Rectal smooth muscle tissue (tissue), 1 donor: Measurements from ENCODE around the gene SCYL1.

Experiments used
- H3K27ac ChIP-seq: one replicate; pipeline ENCODE4 v1.7.0; 2013; ENCODE audit warnings: low read depth, low read length, inconsistent platforms
- H3K27me3 ChIP-seq: one replicate; pipeline ENCODE4 v1.7.0; 2013; ENCODE audit warnings: low read length; ENCODE audit not compliant: control insufficient read depth, insufficient read depth
- H3K36me3 ChIP-seq: one replicate; pipeline ENCODE4 v1.7.0; 2013; ENCODE audit warnings: low read length; ENCODE audit not compliant: control insufficient read depth, insufficient read depth
- H3K4me1 ChIP-seq: one replicate; pipeline ENCODE4 v1.7.0; 2013; ENCODE audit warnings: low read length; ENCODE audit not compliant: control insufficient read depth, insufficient read depth
- H3K4me3 ChIP-seq: one replicate; pipeline ENCODE4 v1.7.0; 2013; ENCODE audit warnings: low read length
- H3K9ac ChIP-seq: one replicate; pipeline ENCODE4 v1.7.0; 2013; ENCODE audit warnings: low read length

The SCYL1 gene

DNA sequence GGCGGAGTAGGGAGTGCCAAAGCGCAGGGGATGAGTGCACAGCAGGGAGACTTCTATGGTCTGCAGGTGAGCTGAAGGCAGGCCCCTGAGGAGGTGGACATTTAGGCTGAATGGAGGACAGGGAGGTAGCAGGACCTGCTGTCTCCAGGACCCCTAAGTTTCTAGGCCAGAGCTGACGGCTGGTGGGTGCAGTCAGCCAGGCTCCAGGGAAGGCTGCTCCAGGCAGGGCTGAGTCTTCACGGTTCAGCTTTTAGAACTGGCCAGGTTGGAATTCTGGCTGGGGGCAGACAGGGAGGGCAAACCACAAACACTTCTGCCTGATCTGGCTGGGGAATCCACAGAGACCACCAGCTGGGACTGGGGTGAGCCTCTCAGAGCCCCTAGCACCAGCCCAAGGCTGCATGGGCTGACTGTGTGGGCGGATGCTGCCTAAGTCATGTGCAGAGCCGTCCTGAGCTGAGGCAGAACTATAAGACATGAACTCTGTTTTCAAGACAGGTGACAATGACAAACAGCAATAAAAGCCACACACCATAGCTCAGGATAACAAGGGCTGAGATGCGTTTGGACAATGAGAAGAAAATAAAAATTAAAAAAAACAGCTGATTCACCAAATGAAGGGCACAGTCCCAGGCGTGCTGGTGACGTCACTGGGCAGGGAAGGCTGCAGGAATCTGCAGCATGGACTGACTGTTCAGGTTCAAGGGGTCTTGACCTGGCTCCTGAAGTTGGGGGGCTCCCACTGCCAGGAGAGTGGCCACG is 36.4 kb upstream of the SCYL1 start:
- Histone ChIP-seq H3K4me1 (peaks cover 76% of the 10 kb centered on the region), H3K27me3 (no peaks in the 10 kb centered on the region), H3K36me3 (no peaks in the 10 kb centered on the region), H3K4me3 (peak overlapping the region; percentile 42), H3K9ac (no peak overlapping the region), H3K27ac (peak overlapping the region; percentile 97)

GRCh38 chr11:65489035-65489705 is 35.7 kb upstream of the SCYL1 start:
- Histone ChIP-seq H3K9ac (no peak overlapping the region), H3K27me3 (no peaks in the 10 kb centered on the region), H3K36me3 (no peaks in the 10 kb centered on the region), H3K4me1 (peaks cover 83% of the 10 kb centered on the region), H3K27ac (peak overlapping the region; percentile 97), H3K4me3 (no peak overlapping the region)

- peak overlapping the region; percentile 2 for H3K4me3 ChIP-seq
- H3K9ac ChIP-seq: no peak overlapping the region
- H3K4me1 ChIP-seq: peaks cover 88% of the 10 kb centered on the region
- no peaks in the 10 kb centered on the region for H3K36me3 ChIP-seq
- no peaks in the 10 kb centered on the region for H3K27me3 ChIP-seq
- peak overlapping the region; percentile 97 for H3K27ac ChIP-seq
These were observed 35.1 kb upstream of the SCYL1 start for GRCh38 chr11:65489706-65490320.

DNA sequence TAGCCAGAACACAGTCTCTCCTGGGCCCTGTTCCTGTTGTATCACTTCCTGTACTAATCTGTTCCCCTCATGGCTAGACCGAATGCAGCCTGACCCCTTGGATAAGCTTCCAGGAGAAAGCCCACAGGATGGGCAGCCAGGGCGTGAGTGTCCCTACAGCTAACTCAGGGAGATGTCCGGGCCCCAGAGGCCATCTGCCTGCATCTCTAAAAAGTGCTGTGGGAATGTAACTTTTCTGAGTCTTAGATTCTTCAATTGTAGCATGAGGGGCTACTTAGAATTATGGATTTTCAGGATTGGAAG is 33.8 kb upstream of the SCYL1 start:
- peak overlapping the region; percentile 97 for H3K27ac ChIP-seq
- no peak overlapping the region for H3K9ac ChIP-seq

GRCh38 chr11:65491614-65492386 is 33.1 kb upstream of the SCYL1 start:
- Histone ChIP-seq H3K4me1 (peaks cover 86% of the 10 kb centered on the region), H3K27ac (peak overlapping the region; percentile 97), H3K27me3 (no peaks in the 10 kb centered on the region), H3K36me3 (no peaks in the 10 kb centered on the region), H3K4me3 (peak overlapping the region; percentile 20), H3K9ac (peak overlapping the region; percentile 59)

More for the DNA sequence above, 33.8 kb upstream of the SCYL1 start:
- no peaks in the 10 kb centered on the region for H3K36me3 ChIP-seq
- no peak overlapping the region for H3K4me3 ChIP-seq
- no peaks in the 10 kb centered on the region for H3K27me3 ChIP-seq
- H3K4me1 ChIP-seq: peaks cover 85% of the 10 kb centered on the region

- peak overlapping the region; percentile 20 for H3K4me3 ChIP-seq
- no peaks in the 10 kb centered on the region for H3K36me3 ChIP-seq
- H3K27me3 ChIP-seq: no peaks in the 10 kb centered on the region
- H3K27ac ChIP-seq: peak overlapping the region; percentile 97
- H3K4me1 ChIP-seq: peaks cover 84% of the 10 kb centered on the region
- H3K9ac ChIP-seq: peak overlapping the region; percentile 12
These were observed 32.6 kb upstream of the SCYL1 start for GRCh38 chr11:65492387-65492636.

GRCh38 chr11:65492637-65493366 is 32.1 kb upstream of the SCYL1 start:
- Histone ChIP-seq H3K27me3 (no peaks in the 10 kb centered on the region), H3K9ac (peak overlapping the region; percentile 12), H3K36me3 (no peaks in the 10 kb centered on the region), H3K4me3 (peak overlapping the region; percentile 20), H3K4me1 (peaks cover 82% of the 10 kb centered on the region), H3K27ac (peak overlapping the region; percentile 97)

DNA sequence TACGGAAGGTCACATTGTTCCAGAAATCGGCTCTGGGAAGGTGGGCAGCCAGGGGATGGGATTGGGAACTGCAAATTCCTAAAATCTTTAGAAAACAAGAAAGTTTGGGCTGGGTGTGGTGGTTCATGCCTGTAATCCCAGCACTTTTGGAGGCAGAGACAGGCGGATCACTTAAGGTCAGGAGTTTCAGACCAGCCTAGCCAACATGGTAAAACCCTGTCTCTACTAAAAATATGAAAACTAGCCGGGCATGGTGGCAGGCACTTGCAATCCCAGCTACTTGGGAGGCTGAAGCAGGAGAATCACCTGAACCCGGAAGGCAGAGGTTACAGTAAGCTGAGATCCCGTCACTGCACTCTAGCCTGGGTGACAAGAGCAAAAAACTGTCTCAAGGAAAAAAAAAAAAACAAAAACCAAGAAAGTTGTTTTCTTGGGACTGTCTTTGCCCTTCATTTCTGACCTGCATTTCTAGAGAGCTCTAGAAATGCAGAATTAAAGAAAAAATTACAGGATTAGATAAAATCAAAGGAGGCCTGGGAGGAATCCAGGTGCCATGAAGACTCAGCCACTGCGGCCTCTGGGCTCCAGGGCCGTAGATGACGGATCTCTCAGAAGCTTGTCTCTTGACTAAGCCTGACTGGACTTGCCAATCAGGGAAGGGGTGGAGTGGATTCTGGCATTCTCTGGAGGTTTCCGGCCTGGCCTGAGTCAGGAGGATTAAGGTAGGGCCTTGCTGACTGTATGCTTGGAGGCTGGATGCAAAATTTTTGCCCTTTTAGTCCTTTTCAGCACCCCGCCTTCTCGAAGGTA is 31.3 kb upstream of the SCYL1 start:
- no peak overlapping the region for H3K9ac ChIP-seq
- peaks cover 74% of the 10 kb centered on the region for H3K4me1 ChIP-seq
- H3K27me3 ChIP-seq: no peaks in the 10 kb centered on the region
- H3K4me3 ChIP-seq: peak overlapping the region; percentile 4
- H3K27ac ChIP-seq: peak overlapping the region; percentile 97
- H3K36me3 ChIP-seq: no peaks in the 10 kb centered on the region

DNA sequence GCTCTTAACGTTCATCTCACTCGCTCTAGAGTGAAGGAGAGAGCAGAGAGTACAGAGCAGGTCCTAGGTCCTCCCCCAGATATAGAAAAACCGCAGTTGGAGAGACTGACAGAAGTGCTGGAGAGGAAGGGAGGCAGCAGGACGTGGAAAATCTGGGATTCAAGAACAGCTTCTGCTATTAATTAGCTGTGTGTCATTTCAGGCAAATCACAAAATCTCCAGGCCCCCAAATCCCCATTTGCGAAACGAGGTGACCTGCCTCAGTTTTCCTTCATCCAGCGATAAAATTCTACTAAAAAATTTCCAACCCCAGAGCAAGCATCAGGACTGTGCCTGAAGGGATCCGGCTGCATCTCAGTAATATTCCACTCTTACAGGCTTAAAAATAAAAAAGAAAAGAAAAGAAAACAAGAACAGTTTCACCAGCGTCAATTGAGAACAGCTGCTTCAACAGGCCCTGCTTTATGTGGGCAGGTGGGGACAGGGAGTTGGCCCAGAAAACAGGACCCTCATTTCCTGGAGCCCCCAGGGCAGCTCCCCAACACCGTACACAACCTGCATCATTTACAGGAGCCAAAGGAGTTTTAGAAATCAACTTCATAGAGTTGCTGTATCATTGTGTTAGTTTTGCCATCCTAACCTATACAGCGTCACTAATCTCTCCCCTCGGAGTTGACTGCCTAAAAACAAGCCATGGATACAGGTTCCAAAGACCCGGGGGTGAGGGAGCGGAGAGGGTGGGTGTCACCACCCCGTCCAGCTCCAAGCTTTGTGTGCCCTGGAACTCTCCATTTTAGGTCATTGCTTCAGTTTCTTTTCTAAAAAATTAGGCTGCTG is 28.4 kb upstream of the SCYL1 start:
- H3K36me3 ChIP-seq: peaks cover 13% of the 10 kb centered on the region
- H3K4me1 ChIP-seq: peaks cover 47% of the 10 kb centered on the region
- peak overlapping the region; percentile 76 for H3K9ac ChIP-seq
- no peaks in the 10 kb centered on the region for H3K27me3 ChIP-seq
- peak overlapping the region; percentile 97 for H3K27ac ChIP-seq
- H3K4me3 ChIP-seq: peak overlapping the region; percentile 21

GRCh38 chr11:65497141-65498041 is 27.5 kb upstream of the SCYL1 start:
- no peaks in the 10 kb centered on the region for H3K27me3 ChIP-seq
- peak overlapping the region; percentile 100 for H3K27ac ChIP-seq
- peaks cover 39% of the 10 kb centered on the region for H3K4me1 ChIP-seq
- peak overlapping the region; percentile 98 for H3K9ac ChIP-seq
- H3K4me3 ChIP-seq: peak overlapping the region; percentile 100
- peaks cover 20% of the 10 kb centered on the region for H3K36me3 ChIP-seq
